NCI-H2227 (cell line): ENCODE measurements around the gene CIAO2B.
A peak's percentile ranks its signal among the peaks of the same experiment; 100 is the strongest.
"Not testable (repeated sequence)": the region's sequence is repeated elsewhere in the genome, so short reads cannot be mapped to it uniquely, and the experiment has no call there.

Experiments used
- DNase-seq: peaks from one replicate; lab custom pipeline; 2025; ENCODE audit not compliant: unreplicated experiment; lab: John Stamatoyannopoulos, UW

CIAO2B gene

DNA sequence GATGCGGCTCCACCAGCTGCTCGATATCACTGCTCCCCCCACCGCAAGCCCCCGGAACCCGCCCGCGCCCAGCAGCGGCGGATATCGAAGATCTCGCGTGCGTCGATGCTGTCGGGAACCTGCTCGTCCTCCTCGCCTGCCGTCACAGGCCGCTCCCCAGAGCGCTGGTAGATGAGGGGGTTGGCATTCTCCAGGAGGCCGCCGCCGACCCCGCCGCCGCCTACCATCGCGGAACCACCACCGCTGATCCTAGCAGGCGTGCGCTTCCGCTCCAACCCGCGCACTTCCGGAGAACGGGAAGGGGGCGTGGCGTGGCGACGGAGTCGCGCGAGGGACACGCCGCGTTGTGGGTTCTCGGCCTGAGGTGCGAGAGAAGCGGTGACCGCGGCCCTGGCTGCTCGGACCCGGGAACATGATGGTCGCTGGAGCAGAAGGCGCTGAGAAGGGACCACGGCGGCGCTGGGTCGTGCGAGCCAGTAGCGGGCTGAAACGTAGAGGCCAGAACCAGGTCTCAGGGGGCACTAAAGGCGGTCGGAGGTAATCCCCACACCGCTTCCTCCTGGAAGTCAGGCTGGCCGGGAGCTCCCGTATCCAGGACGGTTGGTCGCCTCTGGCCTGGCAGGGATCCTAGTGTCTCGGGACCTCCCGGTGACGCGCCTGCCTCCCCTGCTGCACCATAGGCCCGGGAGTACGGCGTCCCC lies at the start of gene CIAO2B:
TSS of gene CIAO2B (minus strand) at position 265 of the 701 bp plus-strand sequence. CDS start at position 227, 38 bp downstream.
- DNase-seq, result peak; percentile 88

DNA sequence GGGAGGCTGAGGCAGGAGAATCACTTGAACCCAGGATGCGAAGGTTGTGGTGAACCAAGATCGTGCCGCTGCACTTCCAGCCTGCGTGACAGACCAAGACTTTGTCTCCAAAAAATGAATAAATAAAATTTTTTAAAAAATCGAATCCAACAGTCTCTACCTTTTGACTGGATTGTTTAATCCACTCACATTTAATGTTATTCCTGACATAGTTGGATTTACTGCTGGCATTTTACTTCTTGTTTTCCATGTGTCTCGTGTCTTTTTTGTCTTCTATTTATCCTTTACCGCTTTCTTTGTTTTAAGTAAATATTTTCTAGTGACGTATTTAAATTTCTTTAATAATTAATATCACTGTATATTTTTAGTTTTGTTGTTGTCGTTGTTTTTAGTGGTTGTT lies 48.8 kb upstream of the CIAO2B start:
- no peak for DNase-seq

DNA sequence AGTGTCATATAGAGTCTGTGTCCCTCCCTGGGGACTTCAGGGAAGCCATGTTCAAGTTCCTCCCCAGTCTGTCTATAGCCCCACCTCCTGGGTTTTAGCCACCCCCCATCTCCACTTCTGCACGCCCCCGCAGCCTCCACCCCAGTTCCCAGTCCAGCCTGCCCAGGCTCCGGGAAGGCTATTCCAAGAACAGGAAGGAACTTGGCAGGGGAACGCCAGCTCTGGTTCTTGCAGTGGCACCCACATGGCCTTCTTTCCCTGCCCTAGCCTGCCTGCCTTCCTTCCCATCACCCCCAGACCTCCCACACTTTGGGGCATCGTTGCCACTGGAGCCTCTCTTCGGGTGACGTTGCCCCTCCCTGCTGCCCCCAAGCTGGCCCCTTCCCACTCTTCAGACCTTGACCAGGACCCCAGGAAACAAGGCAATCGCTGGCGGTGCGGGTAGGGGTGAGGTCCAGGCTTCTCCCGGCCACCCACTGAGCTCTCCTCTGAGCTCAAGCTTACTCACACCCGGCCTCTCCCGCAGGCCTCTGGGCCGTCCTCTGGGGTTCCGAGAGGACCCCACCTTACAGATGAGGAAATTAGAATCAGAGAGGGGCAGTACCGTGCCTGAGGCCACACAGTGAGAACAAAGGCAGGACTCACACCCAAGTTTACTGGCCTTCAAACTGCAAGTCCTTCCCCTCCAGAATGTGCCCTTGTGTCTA lies 45.0 kb upstream of the CIAO2B start:
- DNase-seq, result no peak

DNA sequence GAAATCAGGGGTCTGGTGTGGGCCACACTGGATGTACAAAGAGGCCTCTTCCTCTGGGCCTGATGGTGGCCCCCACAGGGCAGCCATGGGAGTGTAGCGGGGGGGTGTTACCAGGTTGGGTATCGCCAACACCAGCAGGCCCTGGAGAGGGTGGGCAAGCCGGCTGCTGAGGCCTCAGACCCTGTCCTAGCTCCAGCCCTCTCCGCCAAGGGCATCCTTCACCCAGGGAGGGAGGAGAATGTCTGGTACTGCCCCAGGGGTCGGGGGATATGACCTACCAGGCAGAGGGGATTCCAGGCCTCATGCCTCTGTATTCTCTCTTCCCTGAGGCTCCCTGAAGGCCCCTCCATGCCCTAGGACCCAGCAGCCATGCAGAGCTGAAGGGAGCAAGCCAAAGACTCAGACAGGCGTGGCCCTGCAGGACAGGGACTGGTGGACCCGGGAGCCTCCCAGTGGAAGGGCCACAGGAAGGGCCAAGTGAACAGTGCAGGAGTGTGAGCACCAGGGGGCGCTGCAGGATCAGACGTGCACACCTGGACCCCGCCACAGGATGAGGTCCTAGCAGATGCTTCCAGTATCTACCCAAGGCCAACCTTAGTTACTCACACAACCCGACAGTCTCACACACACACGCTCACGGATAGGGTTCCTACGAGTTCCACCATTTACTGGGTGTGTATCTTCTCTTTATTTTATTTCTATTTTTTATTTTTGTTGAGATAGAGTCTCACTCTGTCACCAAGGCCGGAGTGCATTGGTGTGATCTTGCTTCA lies 43.3 kb upstream of the CIAO2B start:
- DNase-seq, result peak; percentile 79

DNA sequence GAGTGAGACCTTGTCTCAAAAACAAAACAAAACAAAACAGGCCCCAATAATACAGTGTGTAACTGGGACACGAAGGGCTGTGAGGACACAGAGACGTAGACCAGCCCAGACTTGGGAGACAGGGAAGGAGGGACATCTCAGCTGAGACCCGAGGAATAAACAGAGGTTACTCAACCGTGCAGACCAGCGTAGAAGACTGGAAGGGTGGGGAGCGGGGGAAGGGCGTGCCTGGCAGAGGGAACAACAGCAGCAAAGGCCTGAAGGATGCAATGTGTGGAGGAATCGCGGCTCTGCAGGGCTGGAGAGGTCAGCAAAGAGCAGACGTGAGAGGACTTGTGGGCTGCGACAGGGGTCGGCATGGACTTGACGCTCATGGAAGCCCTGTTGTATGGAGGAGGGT lies 42.5 kb upstream of the CIAO2B start:
- no peak for DNase-seq

DNA sequence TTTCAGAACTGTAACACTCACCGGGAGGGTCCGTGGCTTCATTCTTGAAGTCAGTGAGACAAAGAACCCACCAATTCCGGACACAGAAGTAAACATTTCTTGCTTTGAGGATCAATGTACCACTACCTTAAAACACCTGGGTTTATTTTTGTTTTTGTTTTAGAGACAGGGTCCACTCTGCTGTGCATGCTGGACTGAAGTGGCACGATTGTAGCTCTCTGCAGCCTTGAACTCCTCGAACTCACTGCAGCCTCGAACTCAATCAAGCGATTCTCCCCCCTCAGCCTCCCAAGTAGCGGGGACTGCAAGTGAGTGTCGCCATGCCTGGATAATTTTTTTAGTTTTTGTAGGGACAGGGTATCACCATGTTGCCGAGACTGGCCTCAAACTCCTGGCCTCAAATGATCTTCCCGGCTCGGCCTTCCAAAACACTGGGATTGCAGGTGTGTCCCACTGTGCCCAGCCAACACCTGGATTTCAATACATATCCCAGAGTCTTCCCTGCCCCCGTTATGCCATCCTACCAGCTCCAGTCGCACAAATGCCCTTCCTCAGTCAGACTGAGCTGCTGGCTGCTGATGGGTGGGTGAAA lies 41.2 kb upstream of the CIAO2B start:
- DNase-seq, result no peak

DNA sequence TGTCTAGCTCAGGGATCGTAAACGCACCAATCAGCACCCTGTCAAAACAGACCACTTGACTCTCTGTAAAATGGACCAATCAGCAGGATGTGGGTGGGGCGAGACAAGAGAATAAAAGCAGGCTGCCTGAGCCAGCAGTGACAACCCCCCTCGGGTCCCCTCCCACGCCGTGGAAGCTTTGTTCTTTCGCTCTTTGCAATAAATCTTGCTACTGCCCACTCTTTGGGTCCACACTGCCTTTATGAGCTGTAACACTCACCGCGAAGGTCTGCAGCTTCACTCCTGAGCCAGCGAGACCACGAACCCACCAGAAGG lies 40.7 kb upstream of the CIAO2B start:
- not testable (repeated sequence) for DNase-seq

DNA sequence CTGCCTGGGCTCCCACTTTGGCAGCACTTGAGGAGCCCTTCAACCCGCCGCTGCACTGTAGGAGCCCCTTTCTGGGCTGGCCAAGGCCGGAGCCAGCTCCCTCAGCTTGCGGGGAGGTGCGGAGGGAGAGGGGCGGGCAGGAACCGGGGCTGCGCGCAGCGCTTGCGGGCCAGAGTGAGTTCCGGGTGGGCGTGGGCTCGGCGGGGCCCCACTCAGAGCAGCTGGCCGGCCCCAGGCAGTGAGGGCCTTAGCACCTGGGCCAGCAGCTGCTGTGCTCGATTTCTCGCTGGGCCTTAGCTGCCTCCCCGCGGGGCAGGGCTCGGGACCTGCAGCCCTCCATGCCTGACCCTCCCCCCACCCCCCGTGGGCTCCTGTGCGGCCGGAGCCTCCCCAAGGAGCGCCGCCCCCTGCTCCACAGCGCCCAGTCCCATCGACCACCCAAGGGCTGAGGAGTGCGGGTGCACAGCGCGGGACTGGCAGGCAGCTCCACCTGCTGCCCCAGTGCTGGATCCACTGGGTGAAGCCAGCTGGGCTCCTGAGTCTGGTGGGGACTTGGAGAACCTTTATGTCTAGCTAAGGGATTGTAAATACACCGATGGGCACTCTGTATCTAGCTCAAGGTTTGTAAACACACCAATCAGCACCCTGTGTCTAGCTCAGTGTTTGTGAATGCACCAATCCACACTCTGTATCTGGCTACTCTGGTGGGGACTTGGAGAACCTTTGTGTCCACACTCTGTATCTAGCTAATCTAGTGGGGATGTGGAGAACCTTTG lies 40.1 kb upstream of the CIAO2B start:
- not testable (repeated sequence) for DNase-seq

DNA sequence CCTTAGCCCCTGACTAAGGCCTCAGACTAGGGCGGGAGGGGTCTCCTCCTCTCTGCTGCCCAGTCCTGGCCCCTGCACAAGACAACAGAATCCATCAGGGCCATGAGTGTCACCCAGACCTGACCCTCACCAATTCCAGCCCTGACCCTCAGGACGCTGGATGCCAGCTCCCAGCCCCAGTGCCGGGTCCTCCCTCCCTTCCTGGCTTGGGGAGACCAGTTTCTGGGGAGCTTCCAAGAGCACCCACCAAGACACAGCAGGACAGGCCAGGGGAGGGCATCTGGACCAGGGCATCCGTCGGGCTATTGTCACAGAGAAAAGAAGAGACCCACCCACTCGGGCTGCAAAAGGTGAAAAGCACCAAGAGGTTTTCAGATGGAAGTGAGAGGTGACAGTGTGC lies 39.5 kb upstream of the CIAO2B start:
- DNase-seq, result no peak

DNA sequence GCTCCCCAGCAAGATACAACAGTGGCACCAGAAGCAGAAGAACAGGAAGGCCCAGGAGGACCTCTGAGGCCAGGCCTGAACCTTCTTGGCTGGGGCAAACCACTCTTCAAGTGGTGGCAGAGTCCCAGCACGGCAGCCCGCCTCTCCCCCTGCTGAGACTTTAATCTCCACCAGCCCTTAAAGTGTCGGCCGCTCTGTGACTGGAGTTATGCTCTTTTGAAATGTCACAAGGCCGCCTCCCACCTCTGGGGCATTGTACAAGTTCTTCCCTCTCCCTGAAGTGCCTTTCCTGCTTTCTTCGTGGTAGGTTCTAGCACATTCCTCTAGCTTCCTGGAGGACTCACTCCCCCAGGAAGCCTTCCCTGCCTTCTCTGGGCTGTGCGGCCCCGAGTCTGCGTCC lies 38.8 kb upstream of the CIAO2B start:
- no peak for DNase-seq

DNA sequence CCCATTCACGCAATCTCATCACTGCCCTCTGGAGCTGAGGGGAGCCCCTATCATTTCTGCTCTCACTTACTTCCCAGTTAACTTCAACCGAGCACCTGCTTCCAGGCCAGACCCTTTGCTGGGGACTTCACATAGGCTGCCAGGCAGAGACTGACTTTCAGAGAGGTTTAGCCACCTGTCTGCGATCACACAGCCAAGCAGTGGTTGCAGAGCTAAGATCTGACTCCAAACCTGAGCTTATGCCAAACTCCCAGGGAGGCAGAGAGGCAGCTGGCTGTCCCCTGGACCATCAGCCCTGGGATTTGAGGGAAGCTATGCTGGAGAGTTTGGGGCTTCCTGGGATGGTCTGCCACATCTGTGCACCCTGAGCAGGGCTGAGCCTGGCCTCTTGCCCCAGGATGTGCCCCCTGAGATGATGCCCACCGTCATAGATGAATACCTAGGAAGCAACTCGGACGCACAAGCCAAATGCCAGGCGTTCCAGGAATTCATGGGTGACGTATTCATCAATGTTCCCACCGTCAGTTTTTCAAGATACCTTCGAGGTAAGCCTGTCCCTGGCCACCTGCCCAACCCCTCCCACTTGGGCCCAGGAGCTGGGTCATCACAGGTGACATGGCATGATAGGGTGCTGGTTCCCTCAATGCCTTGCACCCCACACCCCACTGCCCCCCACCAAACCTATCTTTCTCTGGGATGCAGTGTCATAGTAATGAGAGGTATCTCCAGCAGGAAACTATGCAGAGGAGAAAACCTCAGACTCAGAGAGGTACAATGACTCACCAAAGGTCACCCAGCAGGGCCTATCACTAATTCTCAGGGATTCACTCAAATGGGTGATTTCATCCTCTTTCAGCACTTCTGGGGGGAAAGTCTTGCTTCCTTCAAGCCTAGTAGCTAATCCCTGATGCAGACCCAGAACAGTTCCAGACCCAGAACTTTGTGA lies 36.8 kb upstream of the CIAO2B start:
- DNase-seq, result no peak

DNA sequence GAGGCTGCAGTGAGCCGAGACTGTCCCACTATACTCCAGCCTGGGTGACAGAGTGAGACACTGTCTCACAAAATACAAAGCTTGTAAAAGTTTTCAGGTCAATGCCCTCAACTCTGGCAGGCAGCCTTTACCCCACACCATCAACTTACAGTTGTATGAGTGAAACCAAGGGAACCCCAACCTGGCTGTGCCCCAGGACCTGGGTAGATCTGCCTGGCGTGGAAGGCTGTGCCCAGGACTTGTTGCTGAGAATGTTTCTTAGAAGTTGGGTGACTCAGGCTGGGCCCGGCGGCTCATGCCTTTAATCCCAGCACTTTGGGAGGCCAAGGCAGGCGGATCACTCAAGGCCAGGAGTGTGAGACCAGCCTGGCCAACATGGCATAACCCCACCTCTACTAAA lies 34.6 kb upstream of the CIAO2B start:
- DNase-seq, result no peak

DNA sequence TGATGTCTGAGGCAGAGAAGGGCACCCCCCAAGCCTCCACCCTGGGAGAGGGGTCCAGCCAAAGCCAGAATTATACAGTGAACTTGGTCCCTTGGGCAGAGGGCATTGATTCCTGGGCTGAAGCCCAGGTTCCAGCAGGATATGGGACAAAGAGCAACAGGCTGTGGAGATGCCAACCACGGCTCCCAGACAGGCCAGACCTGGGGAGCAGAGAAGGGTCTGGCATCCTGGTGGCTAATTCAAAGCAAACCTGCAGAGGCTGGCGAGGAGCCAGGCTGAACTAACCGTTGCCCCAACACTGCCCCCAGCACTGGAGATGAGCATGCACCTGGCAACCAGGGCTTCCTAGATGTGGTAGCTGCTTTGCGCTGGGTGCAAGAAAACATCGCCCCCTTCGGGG lies 29.8 kb upstream of the CIAO2B start:
- DNase-seq, result no peak

DNA sequence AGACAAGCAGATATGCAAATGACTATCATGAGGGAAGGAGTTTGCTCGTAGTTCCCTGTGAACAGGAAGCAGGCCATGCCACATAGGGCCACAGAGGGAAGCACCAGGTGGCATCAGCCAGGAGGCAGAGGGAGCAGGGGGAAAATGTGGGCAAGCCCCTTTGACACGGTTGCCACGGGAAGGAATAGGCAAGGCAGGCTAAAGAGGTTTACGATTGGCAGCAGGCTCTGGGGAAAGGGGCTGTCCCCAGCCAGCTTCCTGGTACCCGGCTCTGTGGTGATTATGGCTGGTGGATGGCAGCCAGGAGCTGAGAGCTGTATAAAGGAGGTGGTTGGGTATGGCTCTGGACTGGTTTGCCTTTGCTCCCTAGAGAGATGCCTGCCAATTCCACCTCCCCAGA lies 27.7 kb upstream of the CIAO2B start:
- DNase-seq, result no peak

DNA sequence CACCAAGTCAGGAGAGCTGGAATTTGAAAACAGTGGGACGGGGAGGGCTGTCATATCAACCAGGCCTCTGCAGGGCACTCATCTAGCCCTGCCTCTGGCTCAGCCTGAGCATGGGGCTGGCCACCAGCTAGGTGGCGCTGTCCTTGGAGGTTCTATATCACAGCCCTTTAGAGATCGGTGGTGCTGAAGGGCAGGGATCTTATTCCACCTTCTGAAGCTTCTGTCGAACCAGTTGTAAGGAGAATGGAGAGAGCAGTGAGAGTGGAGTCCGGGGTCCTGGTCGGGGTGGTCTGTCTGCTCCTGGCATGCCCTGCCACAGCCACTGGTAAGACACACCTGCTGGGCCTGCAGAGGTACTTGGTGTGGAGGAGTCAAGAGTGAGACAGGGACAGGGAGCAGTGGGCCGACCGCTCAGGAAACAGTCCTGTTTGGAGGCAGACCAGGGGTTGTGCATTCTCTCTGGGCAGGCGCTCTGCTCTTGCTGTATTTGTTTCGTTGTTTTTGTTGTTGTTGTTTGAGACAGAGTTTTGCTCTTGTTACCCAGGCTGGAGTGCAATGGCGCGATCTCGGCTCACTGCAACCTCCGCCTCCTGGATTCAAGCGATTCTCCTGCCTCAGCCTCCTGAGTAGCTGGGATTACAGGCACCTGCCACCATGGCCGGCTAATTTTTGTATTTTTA lies 27.0 kb upstream of the CIAO2B start, which contains the start of gene CES3:
TSS of gene CES3 (plus strand) at position 202 of the 680 bp plus-strand sequence. CDS start at position 244, 42 bp downstream.
- DNase-seq, result peak; percentile 83

DNA sequence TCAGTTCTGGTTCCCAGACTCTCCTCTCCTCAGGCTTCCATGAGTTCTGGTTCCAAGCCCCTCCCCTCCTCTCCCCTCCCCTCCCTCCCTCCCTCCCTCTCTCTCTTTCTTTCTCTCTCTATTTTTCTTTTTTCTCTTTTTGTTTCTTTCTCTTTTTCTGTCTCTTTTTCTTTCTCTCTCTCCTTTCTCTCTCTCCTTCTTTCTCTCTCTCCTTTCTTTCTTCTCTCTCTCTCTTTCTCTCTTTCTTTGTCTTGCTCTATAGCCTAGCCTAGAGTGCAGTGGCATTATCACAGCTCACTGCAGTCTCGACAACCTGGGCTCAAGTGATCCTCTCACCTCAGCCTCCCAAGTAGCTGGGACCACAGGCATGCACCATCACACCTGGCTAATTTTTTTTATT lies 26.1 kb upstream of the CIAO2B start:
- no peak for DNase-seq

DNA sequence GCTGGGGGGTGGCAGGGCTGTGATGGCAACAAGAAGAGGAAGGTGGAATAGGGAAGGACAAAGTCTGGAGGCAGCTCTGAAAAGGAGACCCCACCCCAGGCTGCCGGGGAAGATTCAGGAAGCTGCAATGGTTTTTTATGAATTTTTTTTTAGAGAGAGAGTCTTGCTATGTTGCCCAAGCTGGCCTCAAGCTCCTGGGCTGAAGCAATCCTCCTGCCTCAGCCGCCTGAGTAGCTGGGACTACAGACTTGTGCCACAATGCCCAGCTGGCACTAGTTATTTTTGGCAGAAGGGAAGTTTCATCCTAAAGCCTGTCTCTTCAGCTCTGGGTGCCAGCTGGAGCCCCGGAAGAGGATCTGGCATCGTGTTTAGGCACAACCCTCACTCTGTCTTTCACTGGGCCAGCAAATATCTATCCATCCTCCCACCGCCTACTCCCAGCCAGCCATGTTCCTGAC lies 25.5 kb upstream of the CIAO2B start:
- no peak for DNase-seq

DNA sequence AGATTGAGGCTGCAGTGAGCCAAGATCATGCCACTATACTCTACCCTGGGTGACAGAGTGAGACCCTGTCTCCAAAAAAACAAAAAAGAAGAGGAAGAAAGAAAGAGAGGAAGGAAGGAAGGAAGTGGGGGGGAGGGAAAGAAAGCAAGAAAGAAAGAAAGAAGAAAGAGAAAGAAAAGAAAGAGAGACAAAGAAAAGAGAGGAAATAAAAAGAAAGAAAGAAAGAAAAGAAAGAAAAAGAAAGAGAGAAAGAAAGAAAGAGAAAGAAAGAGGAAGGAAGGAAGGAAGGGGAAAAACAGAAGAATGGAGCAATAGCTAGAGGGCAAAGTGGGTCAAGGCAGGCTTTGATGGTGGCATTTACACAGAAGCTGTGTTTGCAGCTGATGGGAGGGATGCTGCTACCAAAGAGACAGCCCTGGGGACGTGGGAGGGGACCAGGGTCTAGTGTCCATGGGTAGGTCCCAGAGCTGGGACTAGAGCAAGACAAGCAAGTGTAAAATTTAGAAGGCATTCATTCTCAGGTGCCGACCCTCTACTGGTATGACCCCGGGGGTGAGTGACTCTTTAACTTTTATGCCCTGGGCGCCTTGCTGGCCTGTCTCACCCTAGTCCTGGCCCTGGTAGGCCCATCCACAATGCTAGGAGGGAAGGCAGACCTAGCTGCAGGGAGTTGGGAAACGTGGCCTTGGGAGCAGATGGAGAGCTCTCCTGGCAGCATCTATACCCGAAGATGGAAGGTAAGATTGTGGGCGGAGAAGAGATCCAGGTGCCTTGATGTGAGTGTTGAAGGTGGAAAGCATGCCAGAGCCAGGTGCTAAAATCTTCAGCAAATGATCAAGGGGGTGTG lies 24.9 kb upstream of the CIAO2B start:
- no peak for DNase-seq
